Tibial nerve (tissue), 4 donors: ENCODE measurements around the gene GRIK3. TPM values are rescaled to one million over a fixed set of nuclear protein-coding genes. Genes with fewer than 3 reads are reported as not detected.

ENCODE experiments used
- DNase-seq, 2 donors: peaks; one replicate each; pipeline ENCODE4 v3.0.0-alpha.2; 2019; ENCODE audit warnings: low spot score in 2 of 2
- H3K27ac ChIP-seq, 4 donors: fragments of 200-600 bp; sonication (generic) in 3 of 4; one replicate each; pipeline ENCODE4 v1.5.1; 2017 to 2019; ENCODE audit warnings: mild to moderate bottlenecking in 1 of 4
- H3K27me3 ChIP-seq, 2 donors: fragments of 200-600 bp; sonication (generic) in 1 of 2; one replicate each; pipeline versions ENCODE4 v1.5.1 to v1.6.0; 2017 to 2019
- H3K36me3 ChIP-seq, 3 donors: fragments of 200-600 bp; sonication (generic); one replicate each; pipeline ENCODE4 v1.5.1; 2018 to 2019
- H3K4me1 ChIP-seq, 4 donors: fragments of 200-600 bp; sonication (generic) in 3 of 4; one replicate each; pipeline ENCODE4 v1.5.1; 2017 to 2019
- H3K4me3 ChIP-seq, 4 donors: fragments of 200-600 bp; sonication (generic) in 3 of 4; one replicate each; pipeline ENCODE4 v1.5.1; 2017 to 2019; ENCODE audit warnings: mild to moderate bottlenecking in 1 of 4, moderate library complexity in 1 of 4
- H3K9me3 ChIP-seq, 4 donors: fragments of 200-600 bp; sonication (generic) in 3 of 4; one replicate each; pipeline ENCODE4 v1.5.1; 2017 to 2019
- CTCF ChIP-seq, 5 experiments: fragments of 200-600 bp in 3 of 5; fragments of 450-650 bp in 2 of 5; sonication (generic) in 3 of 5; IDR thresholded peaks; one replicate each; pipeline ENCODE4 v1.5.1; 2016 to 2019; ENCODE audit warnings: antibody characterized with exemption in 5 of 5, mild to moderate bottlenecking in 3 of 5, moderate library complexity in 2 of 5
- EP300 ChIP-seq, 2 donors: sonication (generic); formaldehyde crosslinking; IDR thresholded peaks; one replicate each; pipeline ENCODE4 v1.6.1; 2017; ENCODE audit warnings: antibody characterized with exemption in 2 of 2, mild to moderate bottlenecking in 1 of 2
- POLR2A ChIP-seq, 2 donors: fragments of 450-650 bp; IDR thresholded peaks; one replicate each; pipeline ENCODE4 v1.6.1; 2017; ENCODE audit warnings: antibody characterized with exemption in 2 of 2, mild to moderate bottlenecking in 2 of 2, moderate library complexity in 2 of 2
- whole genome bisulfite sequencing, 2 donors: methylation state at CpG; one replicate each; pipeline ENCODE4 v1.1.5; 2018; 5-methylcytosine and 5-hydroxymethylcytosine counted together
- total RNA-seq, 4 donors: library from RNA; depleted of rRNA; stranded (reverse); fragments of >200 nt; gene quantifications; one replicate each; pipeline ENCODE4 v1.1.0, GENCODE V29; 2016

The GRIK3 gene
- total RNA-seq, 4 donors from 2014 or later: 12.8 to 26.2 (median 21.7) TPM

DNA sequence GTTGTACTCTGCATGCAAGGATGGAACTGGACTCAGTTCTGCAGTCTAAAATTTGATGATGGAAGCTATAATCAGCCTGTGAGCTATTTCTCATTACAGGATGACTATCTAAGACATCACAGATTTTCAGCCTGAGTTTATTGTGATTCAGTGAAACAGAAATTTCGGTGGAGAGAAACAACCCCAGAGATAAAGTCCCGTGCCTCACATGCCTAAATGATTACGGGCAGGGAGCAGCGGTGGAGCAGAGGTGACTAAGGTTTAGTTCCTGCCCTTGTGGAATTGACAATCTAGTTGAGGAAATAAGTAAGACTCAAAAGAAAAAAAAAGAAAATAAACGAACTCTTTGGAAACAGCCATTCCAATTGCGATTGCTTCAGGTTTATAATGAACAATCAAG is 96.9 kb downstream of the GRIK3 start:
- Histone ChIP-seq H3K36me3 (no peaks in the 10 kb centered on the region), H3K9me3 (no peaks in the 10 kb centered on the region), H3K4me1 (no peaks in the 10 kb centered on the region), H3K27ac (no peak overlapping the region), H3K4me3 (no peak overlapping the region), H3K27me3 (peaks cover 0 to 4% of the 10 kb centered on the region in 2 donors)
- TF ChIP-seq EP300 (IDR thresholded peaks at IDR 0.05) (no peak), CTCF (IDR thresholded peaks at IDR 0.05) (no peak), POLR2A (IDR thresholded peaks at IDR 0.05) (no peak)
- no peak for DNase-seq
- WGBS, 2 donors: 85 to 87% methylated on average over 6 of the region's 6 CpGs

- no peak for DNase-seq
- H3K9me3 ChIP-seq: no peaks in the 10 kb centered on the region
- H3K4me3 ChIP-seq: no peak overlapping the region
- TF ChIP-seq CTCF (IDR thresholded peaks at IDR 0.05): no peak
- no peak for TF ChIP-seq EP300 (IDR thresholded peaks at IDR 0.05)
- no peak for TF ChIP-seq POLR2A (IDR thresholded peaks at IDR 0.05)
- no peaks in the 10 kb centered on the region for H3K36me3 ChIP-seq
- 53 to 70% methylated on average over 2 of the region's 2 CpGs for WGBS, 2 donors
- peaks cover 0 to 4% of the 10 kb centered on the region in 2 donors for H3K27me3 ChIP-seq
- no peaks in the 10 kb centered on the region for H3K4me1 ChIP-seq
- H3K27ac ChIP-seq: no peak overlapping the region
These were observed 100.3 kb downstream of the GRIK3 start for GRCh38 chr1:36934061-36934460.

- Histone ChIP-seq H3K27ac (no peak overlapping the region), H3K27me3 (no peaks in the 10 kb centered on the region), H3K4me3 (no peak overlapping the region), H3K9me3 (no peaks in the 10 kb centered on the region), H3K36me3 (no peaks in the 10 kb centered on the region), H3K4me1 (peaks cover 0 to 8% (median 0%) of the 10 kb centered on the region in 4 donors)
- WGBS, 2 donors: 47 to 51% methylated on average over 8 of the region's 8 CpGs
- no peak for DNase-seq
- TF ChIP-seq CTCF (IDR thresholded peaks at IDR 0.05) (no peak), POLR2A (IDR thresholded peaks at IDR 0.05) (no peak), EP300 (IDR thresholded peaks at IDR 0.05) (no peak)
These were observed 106.5 kb downstream of the GRIK3 start for GRCh38 chr1:36927826-36928225.

- Histone ChIP-seq H3K9me3 (no peaks in the 10 kb centered on the region), H3K27me3 (no peaks in the 10 kb centered on the region), H3K4me1 (peaks cover 0 to 11% (median 0%) of the 10 kb centered on the region in 4 donors), H3K4me3 (no peak overlapping the region), H3K27ac (no peak overlapping the region), H3K36me3 (no peaks in the 10 kb centered on the region)
- no peak for DNase-seq
- WGBS, 2 donors: 79 to 90% methylated on average over 7 of the region's 7 CpGs
- TF ChIP-seq CTCF (IDR thresholded peaks at IDR 0.05) (no peak), EP300 (IDR thresholded peaks at IDR 0.05) (no peak), POLR2A (IDR thresholded peaks at IDR 0.05) (no peak)
These were observed 109.1 kb downstream of the GRIK3 start for GRCh38 chr1:36925251-36925650.

- 3 to 8% methylated on average over 12 to 13 of the region's 14 CpGs for whole genome bisulfite sequencing, 2 donors
- Histone ChIP-seq H3K36me3 (no peaks in the 10 kb centered on the region), H3K4me3 (no peak overlapping the region), H3K27ac (no peak overlapping the region), H3K27me3 (no peaks in the 10 kb centered on the region), H3K9me3 (no peaks in the 10 kb centered on the region), H3K4me1 (peaks cover 0 to 11% (median 0%) of the 10 kb centered on the region in 4 donors)
- peak; percentile 22 to 27 for DNase-seq
- TF ChIP-seq POLR2A (IDR thresholded peaks at IDR 0.05) (no peak), CTCF (IDR thresholded peaks at IDR 0.05) (no peak), EP300 (IDR thresholded peaks at IDR 0.05) (no peak)
These were observed 110.0 kb downstream of the GRIK3 start for GRCh38 chr1:36924282-36924811.
